GM19025 (cell line): Measurements from ENCODE around the gene PDLIM5.

ENCODE experiments used
- ATAC-seq: cut with Tn5 transposase; IDR thresholded peaks from one replicate; pipeline ENCODE4 v1.9.1; 2021; ENCODE audit warnings: mild to moderate bottlenecking, low read depth, moderate library complexity; ENCODE audit not compliant: unreplicated experiment

PDLIM5 gene

DNA sequence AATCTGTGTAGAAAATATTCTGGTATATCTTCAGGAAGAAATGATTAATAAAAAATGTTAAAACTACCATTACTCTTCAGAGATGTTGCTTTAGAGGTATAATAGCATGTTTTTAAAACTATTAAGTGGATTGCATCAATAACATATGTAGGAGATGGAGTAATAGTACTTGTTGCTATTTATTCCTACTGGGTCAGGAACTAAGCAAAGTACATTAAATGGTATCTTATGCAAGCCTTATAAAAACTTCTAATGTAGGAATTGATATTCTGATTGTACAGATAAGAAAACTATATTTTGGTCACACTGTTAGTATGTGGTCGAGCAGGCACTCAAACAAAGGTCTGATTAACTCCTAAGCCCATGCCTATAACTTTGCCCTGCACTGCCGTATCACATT is 31.4 kb upstream of the PDLIM5 start:
- no peak for ATAC-seq

GRCh38 chr4:94426783-94427182 is 25.0 kb upstream of the PDLIM5 start:
- ATAC-seq = no peak

DNA sequence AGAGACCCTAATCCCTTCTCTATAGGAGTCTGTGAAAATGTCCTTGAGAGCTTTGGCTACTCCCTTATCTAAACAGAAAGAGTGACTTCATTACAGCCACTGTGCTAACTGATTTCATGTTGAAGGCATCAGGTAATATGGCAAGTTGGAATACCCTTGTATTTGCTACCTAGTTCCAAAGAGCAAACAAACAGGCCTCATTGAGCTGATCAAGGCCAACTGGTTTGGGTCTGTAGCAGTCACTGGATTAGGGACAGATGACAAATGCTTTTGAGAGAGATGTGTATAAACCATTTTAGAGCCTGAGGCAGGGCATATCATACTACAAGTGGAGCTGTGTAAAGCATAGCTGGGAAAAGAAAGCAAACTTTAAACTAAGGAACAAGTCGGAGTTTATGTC is 22.9 kb upstream of the PDLIM5 start:
- ATAC-seq = no peak

GRCh38 chr4:94430406-94430805 is 21.3 kb upstream of the PDLIM5 start:
- no peak for ATAC-seq

DNA sequence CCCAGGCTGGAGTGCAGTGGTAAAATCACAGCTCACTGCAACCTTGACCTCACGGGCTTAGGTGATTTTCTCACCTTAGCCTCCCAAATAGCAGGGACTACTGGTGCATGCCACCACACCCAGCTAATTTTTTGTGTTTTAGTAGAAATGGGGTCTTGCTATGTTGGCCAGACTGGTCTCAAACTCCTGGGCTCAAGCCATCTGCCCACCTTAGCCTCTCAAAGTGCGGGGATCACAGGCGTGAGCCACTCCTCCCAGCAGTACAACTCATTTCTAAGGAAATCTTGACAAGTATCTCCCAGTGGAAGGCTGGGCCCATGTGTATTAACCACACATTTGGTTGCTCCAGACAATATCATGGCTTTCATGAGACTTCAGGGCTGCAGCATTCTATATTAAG is 20.4 kb upstream of the PDLIM5 start:
- no peak for ATAC-seq

GRCh38 chr4:94434505-94434904 is 17.2 kb upstream of the PDLIM5 start:
- no peak for ATAC-seq

GRCh38 chr4:94435874-94436273 is 15.9 kb upstream of the PDLIM5 start:
- ATAC-seq = no peak

DNA sequence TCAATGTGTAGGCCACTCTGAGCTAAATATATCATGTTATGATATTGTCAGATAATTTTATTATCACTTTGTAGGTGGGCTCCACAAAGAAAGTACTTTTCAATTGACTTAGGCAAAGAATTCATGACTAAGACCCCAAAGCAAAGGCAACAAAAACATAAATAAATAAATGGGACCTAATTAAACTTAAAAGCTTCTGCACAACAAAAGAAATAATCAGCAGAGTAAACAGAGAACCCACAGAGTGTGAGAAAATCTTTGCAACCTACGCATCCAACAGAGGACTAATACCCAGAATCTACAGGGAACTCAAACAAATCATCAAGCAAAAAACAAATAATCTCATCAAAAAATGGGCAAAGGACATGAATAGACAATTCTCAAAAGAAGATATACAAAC is 15.2 kb upstream of the PDLIM5 start:
- ATAC-seq = no peak

- ATAC-seq = no peak
Observed at GRCh38 chr4:94439606-94440005, 12.1 kb upstream of the PDLIM5 start.

DNA sequence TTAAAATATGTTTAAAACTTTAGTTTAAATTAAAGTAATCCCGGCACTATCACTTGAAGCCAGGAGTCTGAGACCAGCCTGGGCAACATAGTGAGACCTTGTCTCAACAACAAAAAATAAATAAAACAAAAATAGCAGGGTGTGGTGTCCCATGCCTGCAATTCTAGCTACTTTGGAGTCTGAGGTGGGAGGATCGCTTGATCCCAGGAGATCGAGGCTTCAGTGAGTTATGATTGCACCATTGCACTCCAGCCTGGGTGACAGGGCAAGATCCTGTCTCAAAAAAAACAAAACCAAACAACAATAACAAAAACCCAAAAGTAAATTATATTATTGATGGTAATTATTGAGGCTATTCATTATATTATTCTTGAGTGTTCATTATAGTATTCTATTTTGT is 9.9 kb upstream of the PDLIM5 start:
- no peak for ATAC-seq

DNA sequence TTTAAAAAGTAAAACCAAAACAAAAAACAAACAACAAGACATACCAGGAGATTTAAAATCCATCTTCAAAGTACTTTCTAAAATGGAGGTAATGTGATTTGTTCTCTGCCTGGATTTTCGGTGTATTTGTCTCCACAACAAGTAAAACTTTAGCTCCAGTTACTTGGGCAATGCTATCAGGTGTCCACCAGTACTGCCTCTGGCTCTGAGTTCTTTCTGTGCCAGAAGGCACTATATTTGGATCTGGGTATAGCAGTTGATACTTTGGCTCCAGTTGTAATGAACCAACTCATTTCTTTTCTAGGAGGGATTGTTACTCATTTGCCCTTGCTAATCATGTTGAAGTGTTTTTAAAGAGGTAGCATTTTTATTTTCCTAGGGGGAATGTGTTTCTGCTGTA is 9.5 kb upstream of the PDLIM5 start:
- ATAC-seq = no peak

- ATAC-seq = no peak
Observed at GRCh38 chr4:94446386-94446785, 5.4 kb upstream of the PDLIM5 start.

DNA sequence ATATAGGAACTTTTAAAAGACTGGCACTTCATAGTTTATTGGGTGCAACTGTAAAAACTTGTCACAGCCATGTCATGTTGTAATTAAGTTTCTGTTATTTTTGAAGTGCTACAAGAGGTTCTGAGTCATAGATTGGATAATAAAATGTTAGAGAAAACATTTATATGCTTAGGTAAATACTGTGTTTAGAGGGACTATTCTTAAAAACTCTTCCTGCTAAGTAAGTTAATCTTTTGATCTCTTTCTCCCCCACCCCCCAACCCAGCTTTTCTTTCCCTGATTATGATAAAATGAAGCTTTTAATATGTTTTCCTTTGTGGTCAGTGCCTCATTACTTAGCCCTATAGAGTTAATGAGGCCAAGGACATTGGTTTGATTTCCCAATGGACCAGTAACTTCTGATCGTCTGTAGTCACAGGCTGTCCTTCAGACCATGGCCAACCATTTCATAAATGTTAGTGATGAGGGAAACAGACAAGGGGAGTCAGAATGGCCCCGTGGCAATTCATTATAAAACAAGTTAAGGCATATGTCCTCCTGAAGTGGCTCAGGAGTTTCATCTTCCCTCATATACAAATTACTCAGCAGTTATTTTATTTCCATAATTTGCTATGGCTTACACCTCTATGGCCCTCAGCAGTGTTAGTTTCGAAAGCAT is 3.9 kb upstream of the PDLIM5 start:
- ATAC-seq = no peak

- ATAC-seq = no peak
Observed at GRCh38 chr4:94448815-94449375, 2.8 kb upstream of the PDLIM5 start.

DNA sequence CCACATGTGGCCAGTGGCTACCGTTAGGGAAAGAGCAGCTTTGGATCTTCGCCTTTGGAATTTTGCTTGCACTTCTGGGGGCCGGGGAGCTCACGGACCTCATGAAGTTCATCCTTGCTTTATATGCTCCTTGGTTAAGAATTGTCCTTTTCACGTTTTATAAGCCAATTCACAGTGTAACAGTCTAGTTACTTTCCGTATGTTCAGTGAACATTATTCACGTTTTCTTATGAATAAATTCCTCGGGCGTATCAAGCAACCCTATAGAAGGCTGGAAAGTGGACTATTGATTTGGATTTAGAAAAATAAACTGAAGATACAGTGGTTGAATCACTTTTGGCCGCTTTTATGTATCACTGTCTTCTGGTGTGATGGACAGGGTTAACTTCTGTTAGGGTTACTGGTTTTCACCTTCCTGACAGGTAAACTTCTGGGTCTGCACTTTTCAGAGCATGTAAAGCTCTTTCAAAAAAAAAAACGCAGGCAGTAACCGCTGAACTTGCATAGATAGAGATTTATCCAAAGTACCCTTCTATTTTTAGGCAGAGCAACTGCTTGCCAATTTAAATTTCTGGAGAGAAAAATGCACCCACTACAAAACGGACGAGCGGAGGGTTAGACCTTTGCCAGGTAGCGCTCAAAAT is 569 bp upstream of the PDLIM5 start:
- ATAC-seq = no peak

DNA sequence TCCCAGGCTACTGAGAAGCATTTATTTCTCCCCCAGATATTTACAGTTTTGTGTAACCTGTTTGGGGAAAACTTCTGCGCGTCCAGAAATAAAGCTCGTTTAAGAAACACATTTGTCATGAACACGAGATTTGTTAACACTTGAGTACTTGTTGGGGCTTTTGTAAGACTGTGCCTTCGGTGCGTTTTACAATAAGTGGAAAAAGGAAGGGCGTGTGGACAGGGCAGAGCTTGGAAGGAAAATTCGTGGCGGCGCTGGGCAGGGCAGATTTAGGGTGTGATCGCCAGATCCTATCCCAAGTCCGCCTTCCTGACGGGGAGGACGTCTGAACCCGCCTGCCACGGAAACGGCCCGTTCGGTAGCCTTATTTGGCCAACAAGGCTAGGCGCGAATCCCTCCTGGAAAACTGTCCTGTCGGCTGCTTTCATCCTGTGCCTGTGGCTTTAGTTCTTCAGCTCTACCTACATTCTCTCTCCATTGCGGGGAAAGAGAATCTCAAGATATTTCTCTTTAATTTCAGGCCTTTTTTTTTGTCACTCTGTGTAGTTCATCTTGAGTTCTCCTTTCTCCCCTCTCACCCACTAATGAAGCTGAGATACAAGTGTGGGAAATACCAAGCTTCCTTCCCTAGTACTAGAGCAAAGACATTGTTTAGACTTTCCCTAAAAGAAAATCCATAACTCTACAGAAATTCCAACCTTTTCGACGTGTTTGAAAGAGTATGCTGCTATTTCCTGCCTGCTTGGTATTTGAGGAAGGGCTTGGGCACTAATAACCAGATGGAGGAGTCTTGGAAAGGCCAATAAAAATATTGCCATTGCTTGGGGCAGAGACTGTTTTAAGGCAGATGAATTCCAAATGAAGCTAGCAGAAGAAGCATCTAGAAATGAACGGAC is 982 bp downstream of the PDLIM5 start:
- no peak for ATAC-seq

- no peak for ATAC-seq
Observed at GRCh38 chr4:94453391-94453963, 1.7 kb downstream of the PDLIM5 start.

GRCh38 chr4:94454405-94454804 is 2.7 kb downstream of the PDLIM5 start:
- no peak for ATAC-seq

DNA sequence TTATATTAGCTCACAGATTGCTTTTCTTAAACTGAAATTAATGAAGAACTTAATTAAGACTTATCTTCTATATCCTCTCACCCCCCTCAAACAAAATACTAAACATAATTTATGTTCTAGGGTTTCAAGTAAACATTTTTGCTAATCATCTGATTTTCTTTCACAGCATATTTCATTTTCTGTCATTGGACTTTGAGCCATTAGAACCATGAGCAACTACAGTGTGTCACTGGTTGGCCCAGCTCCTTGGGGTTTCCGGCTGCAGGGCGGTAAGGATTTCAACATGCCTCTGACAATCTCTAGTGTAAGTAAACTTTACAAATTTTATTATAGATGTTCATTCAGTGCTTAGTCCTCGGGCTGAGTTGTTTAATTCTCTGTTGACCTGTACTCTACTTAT is 3.3 kb downstream of the PDLIM5 start:
- ATAC-seq = no peak

GRCh38 chr4:94457692-94458106 is 6.0 kb downstream of the PDLIM5 start:
- ATAC-seq = no peak

GRCh38 chr4:94458682-94459081 is 6.9 kb downstream of the PDLIM5 start:
- ATAC-seq = no peak
